DMS153 (cell line): ENCODE results near the gene RNF7.
"Not testable (repeated sequence)": the region's sequence is repeated elsewhere in the genome, so short reads cannot be mapped to it uniquely, and the experiment has no call there.

Experiments
- DNase-seq: peaks from one replicate; lab custom pipeline; 2025; lab: John Stamatoyannopoulos, UW

RNF7 gene

DNA sequence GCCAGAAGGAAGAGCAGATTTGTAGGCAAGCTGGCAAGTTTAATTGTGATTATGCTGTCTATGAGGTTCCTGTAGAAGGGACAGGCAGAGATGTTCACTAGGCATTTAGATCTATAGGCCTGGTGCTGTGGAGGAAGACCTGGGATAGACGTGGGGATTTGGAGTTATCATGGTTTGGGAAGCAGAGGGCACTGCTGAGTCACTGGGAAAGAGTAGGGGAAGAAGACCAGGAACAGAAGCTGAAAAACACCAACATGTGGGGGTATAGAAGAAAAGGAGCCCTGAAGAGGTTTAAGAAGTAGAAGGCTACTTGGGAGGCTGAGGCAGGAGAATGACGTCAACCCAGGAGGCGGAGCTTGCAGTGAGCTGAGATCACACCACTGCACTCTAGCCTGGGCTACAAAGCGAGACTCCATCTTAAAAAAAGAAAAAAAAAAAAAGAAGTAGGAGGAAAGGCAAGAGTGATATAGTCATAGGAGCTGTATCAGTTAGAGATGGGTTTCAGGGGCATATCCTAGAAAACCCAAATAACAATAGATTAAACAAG lies 44.4 kb downstream of the RNF7 start:
- DNase-seq, result no peak

- no peak for DNase-seq
Measured at GRCh38 chr3:141783632-141784031, 45.5 kb downstream of the RNF7 start.

DNA sequence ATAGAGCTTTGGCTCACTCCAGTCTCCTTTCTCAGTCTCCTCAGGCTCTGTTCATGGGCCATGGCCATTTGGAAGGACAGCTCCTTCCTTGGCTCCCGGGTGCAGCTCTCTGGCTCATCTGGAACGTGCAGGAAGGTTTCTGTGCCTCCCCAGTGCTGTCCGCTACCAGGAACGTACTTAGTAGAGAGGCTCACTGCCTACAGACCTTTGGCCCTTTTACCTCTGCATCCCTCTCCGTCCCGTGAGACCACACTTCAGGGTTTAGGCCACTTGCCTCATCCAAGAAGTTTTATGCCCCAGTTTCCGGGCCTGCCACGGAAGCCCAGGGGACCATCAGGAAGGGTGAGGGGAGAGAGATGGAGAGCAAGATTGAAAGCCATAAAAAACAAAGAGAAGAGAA lies 46.0 kb downstream of the RNF7 start:
- DNase-seq, result no peak

GRCh38 chr3:141784531-141784930 lies 46.4 kb downstream of the RNF7 start:
- DNase-seq, result no peak

DNA sequence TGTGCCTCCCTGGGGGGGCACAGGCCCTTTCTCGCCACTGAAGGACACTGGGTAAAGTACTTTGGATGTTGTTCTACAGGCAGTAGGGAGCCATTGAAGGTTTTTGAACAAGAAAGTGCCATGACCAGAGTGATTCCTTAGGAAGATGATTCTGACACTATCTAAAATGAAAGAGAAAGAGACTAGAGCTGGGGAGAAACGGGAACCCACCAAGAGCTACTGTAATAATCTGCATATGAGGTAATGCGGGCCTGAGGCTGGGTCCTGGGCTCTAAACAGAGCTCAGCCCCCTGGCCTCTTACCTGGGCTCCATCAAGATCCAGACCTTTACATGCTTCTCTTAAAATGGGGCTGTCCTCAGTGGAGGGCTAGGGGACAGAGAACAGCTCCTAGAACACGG lies 50.1 kb downstream of the RNF7 start:
- DNase-seq, result no peak

DNA sequence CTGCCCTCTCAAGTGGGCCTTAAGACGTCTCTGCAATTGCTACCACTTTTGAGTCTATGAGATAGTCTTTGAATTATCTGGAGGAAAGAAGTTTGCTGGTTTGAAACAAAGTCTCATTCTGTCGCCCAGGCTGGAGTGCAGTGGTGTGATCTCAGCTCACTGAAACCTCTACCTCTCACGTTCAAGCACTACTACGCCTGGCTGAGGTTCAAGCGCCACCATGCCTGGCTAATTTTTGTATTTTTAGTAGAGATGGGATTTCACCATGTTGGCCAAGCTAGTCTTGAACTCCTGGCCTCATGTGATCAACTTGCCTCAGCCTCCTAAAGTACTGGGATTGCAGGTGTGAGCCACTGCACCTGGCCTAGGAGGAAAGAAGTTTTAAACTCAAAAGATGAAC lies 50.7 kb downstream of the RNF7 start:
- not testable (repeated sequence) for DNase-seq

GRCh38 chr3:141789281-141789680 lies 51.2 kb downstream of the RNF7 start:
- DNase-seq, result no peak

- no peak for DNase-seq
Measured at GRCh38 chr3:141790171-141790570, 52.1 kb downstream of the RNF7 start.

DNA sequence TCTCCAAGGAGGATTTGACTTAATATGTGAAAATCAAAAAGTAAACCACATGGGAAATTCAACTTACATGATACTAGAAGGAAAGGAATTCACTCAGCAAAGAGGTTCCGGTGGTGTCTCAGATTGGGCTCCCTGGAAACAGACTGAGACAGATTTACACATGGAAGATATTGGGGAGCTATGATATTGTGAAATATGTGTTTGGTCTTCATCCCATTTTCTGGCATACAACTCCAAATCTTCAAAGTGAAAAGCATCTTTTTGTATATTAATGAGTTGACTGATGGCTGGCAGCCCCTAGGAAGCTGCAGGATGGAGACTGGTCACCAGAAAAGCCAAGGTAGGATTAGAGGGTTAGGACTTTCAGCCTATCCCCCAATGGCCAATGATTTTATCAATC lies 54.4 kb downstream of the RNF7 start:
- no peak for DNase-seq

DNA sequence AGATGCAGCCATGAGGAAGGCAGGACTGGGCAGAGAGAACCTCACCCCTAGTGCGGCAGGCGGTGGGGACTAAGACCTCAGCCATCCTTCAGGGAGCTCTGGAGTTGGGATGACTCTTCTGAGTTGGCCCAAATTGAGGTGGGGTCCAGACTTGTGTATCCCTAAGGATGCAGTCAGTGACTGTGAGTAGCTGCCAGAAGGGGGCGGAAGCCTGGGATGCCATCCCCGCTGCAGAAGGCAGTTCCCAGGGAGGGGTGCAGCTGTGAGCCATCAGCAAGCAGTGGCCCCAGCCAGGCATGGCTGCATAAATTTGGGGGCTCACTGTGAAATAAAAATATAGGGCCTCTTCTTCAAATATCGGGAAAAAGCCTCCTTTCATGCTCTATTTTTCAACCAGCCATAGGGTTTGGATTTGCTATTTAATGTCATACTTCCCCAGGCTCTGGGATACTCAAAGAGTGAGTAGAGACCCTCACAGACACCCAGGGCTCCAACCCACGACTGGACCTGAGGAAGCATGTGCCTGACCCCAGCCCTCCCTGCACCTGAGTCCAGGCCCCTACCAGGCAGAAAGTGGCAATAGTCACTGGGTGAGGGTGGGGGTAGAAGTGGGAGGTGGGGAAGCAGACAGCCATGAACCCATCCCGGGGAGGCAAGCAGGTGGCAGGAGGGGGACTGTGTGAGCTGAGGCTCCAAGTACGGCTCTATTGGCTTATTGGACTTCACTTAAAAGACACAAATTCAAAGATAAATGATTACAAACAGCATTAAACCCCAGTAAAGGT lies 55.6 kb downstream of the RNF7 start:
- DNase-seq, result no peak

- no peak for DNase-seq
Measured at GRCh38 chr3:141795276-141795675, 57.2 kb downstream of the RNF7 start.

DNA sequence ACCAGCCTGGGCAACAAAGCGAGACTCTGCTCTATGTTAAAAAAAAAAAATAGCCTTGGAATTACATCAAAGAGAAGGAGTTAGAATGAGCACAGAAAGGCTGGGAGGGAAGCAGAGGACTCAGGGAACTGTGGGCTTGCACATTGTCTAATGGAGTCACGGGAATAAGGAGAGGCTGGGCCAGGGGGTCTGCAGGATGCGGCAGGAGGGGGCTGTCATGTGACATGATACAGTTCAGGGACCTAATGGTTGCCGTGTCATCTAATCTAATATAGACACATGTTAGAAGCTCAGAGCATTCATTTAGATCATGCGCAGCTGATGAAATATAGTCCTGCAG lies 57.6 kb downstream of the RNF7 start:
- no peak for DNase-seq

GRCh38 chr3:141796081-141796888 lies 58.2 kb downstream of the RNF7 start:
- DNase-seq, result no peak
